GM12875 (cell line): ENCODE data around the gene CHRDL2.

ENCODE experiments used
- H3K4me3 ChIP-seq: one replicate; pipeline ENCODE4 v1.5.1; 2011; ENCODE audit warnings: low read depth, low read length, control low read depth
- TF ChIP-seq, protein P1 (sequence below): IDR thresholded peaks from 2 replicates; pipeline ENCODE4 v1.5.1; 2011; ENCODE audit warnings: low read depth, mild to moderate bottlenecking, control low read depth, inconsistent platforms, low read length, moderate library complexity, borderline replicate concordance; ENCODE audit not compliant: insufficient read depth

Gene CHRDL2

DNA sequence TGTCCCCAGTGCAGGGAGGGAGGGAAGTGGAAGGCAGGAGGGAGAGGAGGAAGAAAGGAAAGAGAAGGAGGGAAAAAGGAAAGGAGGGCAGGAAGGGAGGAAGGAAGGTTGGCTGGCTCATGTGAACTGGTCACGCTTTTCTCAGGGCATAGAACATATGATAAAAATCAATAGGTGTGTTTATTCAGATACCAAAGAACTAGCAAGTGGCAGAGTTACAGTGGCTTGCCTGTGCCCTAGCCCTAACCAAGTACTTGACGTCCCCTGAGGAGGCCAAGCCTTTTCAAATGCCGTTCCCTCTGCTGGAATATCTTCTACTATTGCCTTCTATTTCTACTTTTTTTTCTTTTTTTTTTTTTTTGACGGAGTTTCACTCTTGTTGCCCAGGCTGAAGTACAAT is 33.5 kb downstream of the CHRDL2 start:
- H3K4me3 ChIP-seq = no peak overlapping the region
- TF ChIP-seq, protein P1, sequence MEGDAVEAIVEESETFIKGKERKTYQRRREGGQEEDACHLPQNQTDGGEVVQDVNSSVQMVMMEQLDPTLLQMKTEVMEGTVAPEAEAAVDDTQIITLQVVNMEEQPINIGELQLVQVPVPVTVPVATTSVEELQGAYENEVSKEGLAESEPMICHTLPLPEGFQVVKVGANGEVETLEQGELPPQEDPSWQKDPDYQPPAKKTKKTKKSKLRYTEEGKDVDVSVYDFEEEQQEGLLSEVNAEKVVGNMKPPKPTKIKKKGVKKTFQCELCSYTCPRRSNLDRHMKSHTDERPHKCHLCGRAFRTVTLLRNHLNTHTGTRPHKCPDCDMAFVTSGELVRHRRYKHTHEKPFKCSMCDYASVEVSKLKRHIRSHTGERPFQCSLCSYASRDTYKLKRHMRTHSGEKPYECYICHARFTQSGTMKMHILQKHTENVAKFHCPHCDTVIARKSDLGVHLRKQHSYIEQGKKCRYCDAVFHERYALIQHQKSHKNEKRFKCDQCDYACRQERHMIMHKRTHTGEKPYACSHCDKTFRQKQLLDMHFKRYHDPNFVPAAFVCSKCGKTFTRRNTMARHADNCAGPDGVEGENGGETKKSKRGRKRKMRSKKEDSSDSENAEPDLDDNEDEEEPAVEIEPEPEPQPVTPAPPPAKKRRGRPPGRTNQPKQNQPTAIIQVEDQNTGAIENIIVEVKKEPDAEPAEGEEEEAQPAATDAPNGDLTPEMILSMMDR = no peak

DNA sequence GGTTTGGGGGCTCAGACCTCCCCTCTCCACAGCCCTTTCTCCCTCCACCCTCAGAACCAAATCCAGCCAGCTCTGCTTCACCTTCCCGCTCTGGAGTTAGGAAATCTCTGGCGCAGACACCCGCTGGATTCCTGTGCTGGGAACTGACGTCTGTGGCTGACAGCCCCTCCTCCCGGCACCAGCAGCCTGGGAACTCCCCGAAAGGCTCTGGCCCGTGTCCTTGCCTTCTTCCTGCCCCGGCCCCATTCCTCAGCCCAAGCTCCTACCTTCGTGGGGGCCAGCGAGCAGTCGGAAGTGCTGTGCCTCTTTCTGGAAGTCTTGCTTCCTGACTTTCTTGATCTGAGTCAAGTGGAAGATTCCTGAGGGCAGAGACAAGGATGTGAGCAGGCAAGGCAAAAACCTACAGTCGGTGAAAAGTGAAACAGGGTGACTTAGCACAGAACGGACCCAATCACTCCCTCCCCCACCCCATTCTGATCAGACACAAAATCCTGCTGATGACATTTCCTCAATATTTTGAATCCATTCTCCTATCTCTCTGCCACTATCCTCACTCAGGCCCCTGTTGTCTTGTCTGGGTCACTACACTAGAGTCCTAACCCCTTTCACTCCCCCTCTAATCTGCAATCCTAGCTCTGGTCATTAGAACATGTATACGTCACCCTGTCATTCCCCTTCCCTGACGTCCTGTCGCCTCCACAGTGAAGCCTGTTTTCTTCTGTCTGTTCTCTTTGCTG is 34.1 kb downstream of the CHRDL2 start:
- peak overlapping the region; percentile 38 for H3K4me3 ChIP-seq
- TF ChIP-seq, protein P1 = no peak

DNA sequence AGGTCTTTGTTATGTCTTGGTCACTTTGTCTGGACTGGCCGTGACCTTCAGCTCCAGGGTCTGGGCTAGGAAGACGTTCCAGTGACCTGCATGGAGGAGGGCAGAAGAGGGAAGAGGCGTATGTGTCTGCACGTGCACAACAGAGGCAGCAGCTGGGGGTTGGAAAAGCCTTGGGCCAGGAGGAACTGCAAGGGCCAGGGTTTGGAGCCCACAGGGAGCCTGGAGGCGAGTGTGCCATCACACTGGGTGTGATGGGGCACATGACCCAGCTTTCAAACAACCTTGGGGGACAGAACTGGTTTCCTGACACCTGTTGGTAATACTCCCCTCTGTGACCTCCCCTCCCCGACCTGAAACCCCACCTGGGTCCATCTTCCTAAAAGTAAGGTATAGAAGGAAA is 34.7 kb downstream of the CHRDL2 start:
- TF ChIP-seq, protein P1 = no peak
- no peak overlapping the region for H3K4me3 ChIP-seq

DNA sequence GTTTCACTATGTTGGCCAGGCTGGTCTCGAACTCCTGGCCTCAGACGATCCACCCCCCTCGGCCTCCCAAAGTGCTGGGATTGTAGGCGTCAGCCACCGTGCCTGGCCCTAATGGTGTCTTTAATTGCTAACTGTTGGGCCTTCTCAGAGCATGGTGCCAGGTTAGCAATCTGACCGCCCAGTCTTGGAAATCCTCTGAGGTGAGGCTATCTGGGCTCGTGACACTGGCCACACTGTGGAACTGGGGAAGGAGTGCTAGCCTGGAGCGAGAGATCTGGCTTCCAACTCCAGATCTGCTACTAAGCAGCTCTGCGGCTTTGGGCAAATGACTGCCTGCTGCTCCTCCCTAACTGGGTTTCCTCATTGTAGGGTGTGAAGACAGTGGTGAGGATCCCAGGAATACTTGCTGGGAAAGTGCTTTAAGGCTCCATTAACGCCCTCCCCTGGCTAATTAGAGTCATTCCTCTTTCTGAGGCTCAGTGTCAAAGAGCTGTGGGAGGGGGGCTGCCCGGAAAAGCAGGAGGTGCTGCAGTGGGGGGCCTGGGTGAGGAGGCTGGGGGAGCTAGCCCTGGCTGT is 35.4 kb downstream of the CHRDL2 start:
- H3K4me3 ChIP-seq = no peak overlapping the region
- TF ChIP-seq, protein P1 = no peak

DNA sequence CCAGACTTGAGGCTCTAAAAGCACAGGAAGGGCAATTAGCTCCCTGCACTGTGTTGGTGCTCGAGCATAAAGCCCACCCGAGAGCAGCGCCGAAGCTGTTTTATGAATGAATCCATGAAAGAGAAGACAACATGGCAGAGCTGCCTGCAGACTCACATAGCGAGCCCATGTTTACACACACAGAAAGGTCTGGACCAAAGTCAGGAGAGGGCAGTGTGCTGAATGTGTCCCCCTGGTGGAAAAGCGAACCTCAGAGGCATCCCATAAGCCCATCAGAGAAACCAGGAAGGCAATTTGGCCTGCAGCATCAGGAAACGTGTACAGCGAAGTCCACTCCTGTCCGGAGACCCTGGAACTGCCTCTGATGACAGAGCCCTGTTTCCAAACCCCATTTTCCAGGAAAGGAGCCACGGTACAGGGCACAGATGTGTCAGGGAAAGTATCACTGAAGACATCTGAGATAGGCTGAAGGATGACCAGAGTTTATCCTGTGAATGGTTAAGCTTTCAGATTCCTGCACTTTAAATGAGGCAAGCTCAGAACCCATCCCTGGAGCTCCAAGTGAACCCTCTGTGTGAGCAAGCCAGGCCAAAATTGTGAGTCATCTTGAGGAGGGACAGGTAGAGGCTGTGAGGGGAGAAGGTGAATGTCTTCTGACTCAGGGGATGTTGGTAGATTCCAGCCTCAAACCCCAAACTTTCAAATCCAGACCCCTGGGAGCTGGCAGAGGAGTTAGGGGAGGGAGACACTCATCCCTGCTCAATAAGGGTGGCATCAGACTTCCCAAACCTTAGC is 36.9 kb downstream of the CHRDL2 start:
- TF ChIP-seq, protein P1 = no peak
- no peak overlapping the region for H3K4me3 ChIP-seq

DNA sequence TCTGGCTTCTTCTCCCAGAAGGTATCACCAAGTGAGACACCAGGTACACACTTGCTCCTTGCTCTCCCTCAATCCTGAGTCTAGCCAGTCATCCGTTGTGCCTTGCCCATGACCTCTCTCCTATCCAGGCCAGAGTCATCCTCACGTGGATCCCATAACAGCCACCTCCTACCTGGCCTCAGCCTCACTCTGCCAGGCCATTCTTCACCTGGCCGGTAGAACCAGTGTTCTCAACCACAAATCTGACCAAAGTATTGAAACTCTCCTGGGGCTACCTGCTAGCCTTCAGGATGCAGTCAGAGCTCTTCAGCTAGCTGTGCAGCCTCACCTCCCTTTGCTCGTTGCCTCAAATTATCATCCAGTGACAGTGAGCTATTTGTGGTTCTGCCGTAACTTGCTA is 37.7 kb downstream of the CHRDL2 start:
- no peak overlapping the region for H3K4me3 ChIP-seq
- TF ChIP-seq, protein P1 = no peak

GRCh38 chr11:74691755-74692154 is 39.5 kb downstream of the CHRDL2 start:
- TF ChIP-seq, protein P1 = no peak
- H3K4me3 ChIP-seq = no peak overlapping the region
